ENCODE results near the gene SURF1.
"Not testable (repeated sequence)": the region's sequence is repeated elsewhere in the genome, so short reads cannot be mapped to it uniquely, and the experiment has no call there.

Gene SURF1

DNA sequence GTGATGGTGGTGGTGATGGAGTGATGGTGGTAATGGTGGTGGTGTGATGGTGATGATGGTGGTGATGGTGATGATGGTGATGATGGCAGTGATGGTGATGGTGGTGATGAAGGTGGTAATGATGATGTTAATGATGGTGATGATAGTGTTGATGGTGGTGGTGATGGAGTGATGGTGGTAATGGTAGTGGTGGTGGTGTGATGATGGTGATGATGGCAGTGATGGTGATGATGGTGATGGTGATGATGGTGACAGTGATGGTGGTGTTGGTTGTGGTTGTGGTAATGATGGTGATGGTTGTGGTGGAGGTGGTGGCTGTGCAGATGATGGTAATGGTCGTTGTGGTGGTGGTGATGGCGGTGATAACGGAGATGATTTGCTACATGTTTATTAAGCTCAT is 27.2 kb upstream of the SURF1 start:
- DNase-seq (ENCODE audit: low spot score) = no peak
- TF ChIP-seq, protein P1, sequence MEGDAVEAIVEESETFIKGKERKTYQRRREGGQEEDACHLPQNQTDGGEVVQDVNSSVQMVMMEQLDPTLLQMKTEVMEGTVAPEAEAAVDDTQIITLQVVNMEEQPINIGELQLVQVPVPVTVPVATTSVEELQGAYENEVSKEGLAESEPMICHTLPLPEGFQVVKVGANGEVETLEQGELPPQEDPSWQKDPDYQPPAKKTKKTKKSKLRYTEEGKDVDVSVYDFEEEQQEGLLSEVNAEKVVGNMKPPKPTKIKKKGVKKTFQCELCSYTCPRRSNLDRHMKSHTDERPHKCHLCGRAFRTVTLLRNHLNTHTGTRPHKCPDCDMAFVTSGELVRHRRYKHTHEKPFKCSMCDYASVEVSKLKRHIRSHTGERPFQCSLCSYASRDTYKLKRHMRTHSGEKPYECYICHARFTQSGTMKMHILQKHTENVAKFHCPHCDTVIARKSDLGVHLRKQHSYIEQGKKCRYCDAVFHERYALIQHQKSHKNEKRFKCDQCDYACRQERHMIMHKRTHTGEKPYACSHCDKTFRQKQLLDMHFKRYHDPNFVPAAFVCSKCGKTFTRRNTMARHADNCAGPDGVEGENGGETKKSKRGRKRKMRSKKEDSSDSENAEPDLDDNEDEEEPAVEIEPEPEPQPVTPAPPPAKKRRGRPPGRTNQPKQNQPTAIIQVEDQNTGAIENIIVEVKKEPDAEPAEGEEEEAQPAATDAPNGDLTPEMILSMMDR (IDR thresholded peaks at IDR 0.05; ENCODE audit: extremely low read depth, missing control alignments) = no peak

DNA sequence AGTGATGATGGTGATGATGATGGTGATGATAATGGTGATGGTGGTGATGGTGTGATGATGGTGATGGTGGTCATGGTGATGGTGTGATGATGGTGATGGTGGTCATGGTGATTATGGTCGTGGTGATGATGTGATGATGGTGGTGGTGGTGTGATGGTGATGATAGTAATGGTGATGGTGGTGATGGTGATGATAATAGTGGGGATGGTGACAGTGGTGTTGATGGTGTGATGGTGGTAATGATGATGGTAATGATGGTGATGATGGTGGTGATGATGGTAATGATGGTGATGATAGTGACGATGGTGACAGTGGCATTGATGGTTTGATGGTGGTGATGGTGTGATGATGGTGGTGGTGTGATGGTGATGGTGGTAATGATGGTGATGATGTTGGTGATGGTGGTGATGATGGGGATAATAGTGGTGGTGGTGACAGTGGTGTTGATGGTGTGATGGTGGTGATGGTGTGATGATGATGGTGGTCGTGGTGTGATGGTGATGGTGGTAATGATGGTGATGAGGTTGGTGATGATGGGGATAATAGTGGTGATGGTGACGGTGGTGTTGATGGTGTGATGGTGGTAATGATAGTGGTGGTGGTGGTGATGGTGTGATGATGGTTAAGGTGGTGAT is 26.3 kb upstream of the SURF1 start:
- TF ChIP-seq, protein P1 (IDR thresholded peaks at IDR 0.05; ENCODE audit: extremely low read depth, missing control alignments) = no peak
- DNase-seq (ENCODE audit: low spot score) = no peak

DNA sequence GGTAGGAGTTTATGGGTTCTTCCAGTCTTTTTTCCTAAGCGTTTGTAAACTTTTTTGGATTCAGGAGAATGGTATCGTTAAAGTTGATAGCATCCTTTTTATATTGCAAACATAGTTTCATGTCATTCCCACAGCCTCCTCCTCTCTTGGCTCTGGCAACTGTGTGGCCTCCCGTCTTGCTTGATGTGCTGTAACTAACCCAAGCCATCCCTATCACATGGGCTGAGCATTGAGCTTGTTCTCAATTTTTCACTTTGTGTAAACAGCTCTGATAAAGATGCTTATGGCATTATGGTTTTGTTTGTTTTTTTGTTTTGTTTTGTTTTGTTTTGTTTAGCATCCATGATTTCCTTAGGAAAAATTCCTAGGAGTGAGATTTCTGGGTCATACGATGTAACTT is 24.4 kb upstream of the SURF1 start:
- no peak for DNase-seq (ENCODE audit: low spot score)
- TF ChIP-seq, protein P1 (IDR thresholded peaks at IDR 0.05; ENCODE audit: extremely low read depth, missing control alignments) = no peak

DNA sequence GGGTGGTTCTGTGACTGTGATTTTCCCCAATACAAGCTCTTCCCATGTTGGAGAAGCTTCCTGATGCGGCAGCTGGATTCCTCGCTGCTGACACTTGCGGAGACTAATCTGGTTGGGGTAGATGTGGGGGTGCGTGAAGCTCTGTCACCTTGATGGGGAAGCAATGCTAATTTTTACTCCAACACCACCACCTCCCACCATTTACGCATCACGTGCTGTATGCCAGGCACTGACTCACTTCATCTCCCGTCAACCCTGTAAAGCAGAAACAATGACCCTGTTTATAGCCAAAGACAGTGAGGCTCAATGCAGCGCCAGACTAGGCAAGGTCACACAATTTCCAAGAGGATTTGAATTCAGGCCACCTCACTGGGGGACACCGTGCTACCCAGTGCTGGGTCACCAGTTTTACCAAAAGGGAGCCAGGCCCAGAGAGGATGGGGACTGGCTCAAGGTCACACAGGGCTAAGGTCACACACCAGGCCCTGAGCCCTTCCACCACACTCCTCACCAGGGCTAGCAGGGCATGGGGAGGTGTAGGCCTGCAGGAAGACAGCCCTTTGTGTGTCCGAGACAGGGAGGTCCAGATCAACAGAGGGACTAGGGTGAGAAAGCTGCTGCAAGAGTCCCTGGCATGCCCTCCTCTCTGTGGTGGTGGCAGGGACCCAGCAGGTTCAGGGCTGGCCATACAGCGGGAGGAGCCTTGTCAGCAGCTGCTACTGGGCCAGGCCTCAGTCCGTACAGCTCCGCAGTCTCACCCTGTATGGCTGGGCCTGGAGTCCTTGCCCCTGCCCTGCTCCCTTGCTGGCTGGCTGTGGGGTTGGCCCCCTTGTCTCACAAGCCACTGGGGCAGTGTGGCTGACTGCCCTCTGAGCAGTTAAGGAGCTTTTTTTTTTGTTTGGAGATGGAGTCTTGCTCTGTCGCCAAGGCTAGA is 23.1 kb upstream of the SURF1 start:
- no peak for DNase-seq (ENCODE audit: low spot score)
- TF ChIP-seq, protein P1 (IDR thresholded peaks at IDR 0.05; ENCODE audit: extremely low read depth, missing control alignments) = no peak

DNA sequence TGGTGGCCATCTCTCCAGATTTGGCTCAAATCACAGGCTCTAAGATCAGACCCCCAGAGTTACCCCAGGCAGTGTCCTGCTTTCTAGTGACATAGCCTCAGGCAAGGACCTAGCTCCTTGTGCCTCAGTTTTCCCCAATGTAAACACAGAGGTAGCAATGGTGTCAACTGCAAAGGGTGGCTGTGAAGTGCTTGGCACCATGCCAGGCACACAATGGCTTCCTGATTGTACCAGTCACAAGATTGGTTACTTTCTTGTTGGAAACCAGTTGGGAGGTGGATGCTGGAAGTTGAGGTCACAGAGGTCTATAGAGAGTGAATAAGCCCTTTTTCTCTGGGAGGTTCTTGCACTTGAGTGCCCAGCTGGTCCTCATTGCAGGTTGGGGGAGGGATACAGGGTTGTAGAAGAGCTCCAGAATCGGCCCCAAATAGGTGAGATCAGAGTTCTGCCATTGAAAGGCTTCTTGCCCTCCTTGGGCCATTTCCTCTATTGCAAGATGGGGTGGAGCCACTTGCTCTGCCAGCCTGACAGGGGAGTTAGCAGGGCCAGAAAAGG is 22.2 kb upstream of the SURF1 start:
- TF ChIP-seq, protein P1 (IDR thresholded peaks at IDR 0.05; ENCODE audit: extremely low read depth, missing control alignments) = no peak

DNA sequence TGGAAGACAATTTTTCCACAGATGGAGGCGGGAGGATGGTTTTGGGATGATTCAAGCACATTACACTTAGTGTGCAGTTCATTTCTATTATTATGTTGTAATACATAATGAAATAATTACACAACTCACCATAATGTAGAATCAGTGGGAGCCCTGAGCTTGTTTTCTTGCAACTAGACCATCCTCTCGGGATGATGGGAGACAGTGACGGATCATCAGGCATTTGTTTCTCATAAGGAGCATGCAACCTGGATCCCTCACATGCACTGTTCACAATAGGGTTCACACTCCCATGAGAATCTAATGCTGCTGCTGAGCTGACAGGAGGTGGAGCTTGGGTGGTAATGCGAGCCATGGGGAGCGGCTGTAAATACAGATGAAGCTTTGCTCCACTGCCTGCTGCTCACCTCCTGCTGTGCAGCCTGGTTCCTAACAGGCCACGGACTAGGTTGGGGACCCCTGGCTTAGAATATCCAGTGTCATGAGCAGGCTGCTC is 21.5 kb upstream of the SURF1 start:
- TF ChIP-seq, protein P1 (IDR thresholded peaks at IDR 0.05; ENCODE audit: extremely low read depth, missing control alignments) = no peak
- no peak for DNase-seq (ENCODE audit: low spot score)

More for the DNA sequence above, 22.2 kb upstream of the SURF1 start:
- DNase-seq (ENCODE audit: low spot score) = no peak

DNA sequence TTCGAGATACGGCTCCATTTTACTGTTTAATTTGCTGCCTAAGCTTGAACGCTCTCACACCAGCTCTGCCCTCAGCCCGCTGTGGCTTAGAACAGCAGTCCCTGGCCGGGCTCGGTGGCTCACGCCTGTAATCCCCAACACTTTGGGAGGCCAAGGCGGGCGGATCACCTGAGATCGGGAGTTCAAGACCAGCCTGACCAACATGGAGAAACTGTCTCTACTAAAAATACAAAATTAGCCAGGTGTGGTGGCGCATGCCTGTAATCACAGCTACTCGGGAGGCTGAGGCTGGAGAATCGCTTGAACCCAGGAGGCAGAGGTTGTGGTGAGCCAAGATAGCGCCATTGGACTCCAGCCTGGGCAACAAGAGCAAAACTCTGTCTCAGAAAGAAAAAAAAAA is 21.0 kb upstream of the SURF1 start:
- DNase-seq (ENCODE audit: low spot score) = not testable (repeated sequence)

Measured in GM20000 (cell line).